ENCODE measurements around the gene KRTAP10-10. TPM values are rescaled to one million over a fixed set of nuclear protein-coding genes. Genes with fewer than 3 reads are reported as not detected.
A peak's percentile ranks its signal among the peaks of the same experiment; 100 is the strongest.
"Not testable (repeated sequence)": the region's sequence is repeated elsewhere in the genome, so short reads cannot be mapped to it uniquely, and the experiment has no call there.

The KRTAP10-10 gene
- total RNA-seq, 1 donor from 2014 or later = not detected

GRCh38 chr21:44639331-44639655 is 2.1 kb downstream of the KRTAP10-10 start:
- Mint-ChIP-seq H3K9me3 (peaks cover 33% of the 10 kb centered on the region), H3K36me3 (no peaks in the 10 kb centered on the region), H3K4me1 (no peaks in the 10 kb centered on the region), H3K27me3 (ENCODE audit: low read depth) (peaks cover 2% of the 10 kb centered on the region), H3K27ac (no peak overlapping the region), H3K4me3 (no peak overlapping the region)
- peak in 1 of 2 experiments; percentile 31 for DNase-seq (ENCODE audit: low spot score in 2 of 2, unreplicated experiment in 2 of 2)
- TF ChIP-seq CTCF (IDR thresholded peaks at IDR 0.05; ENCODE audit: unreplicated experiment) = no peak

- Mint-ChIP-seq H3K27me3 (ENCODE audit: low read depth) (peaks cover 2% of the 10 kb centered on the region), H3K4me3 (no peak overlapping the region), H3K27ac (no peak overlapping the region), H3K36me3 (no peaks in the 10 kb centered on the region), H3K9me3 (peaks cover 37% of the 10 kb centered on the region), H3K4me1 (no peaks in the 10 kb centered on the region)
- TF ChIP-seq CTCF (IDR thresholded peaks at IDR 0.05; ENCODE audit: unreplicated experiment) = no peak
- DNase-seq (ENCODE audit: low spot score in 2 of 2, unreplicated experiment in 2 of 2) = peak in 1 of 2 experiments; percentile 5
Measured at GRCh38 chr21:44640761-44641160, 3.6 kb downstream of the KRTAP10-10 start.

GRCh38 chr21:44643741-44644310 is 6.7 kb downstream of the KRTAP10-10 start:
- Mint-ChIP-seq H3K27me3 (ENCODE audit: low read depth) (peaks cover 10% of the 10 kb centered on the region), H3K9me3 (peaks cover 37% of the 10 kb centered on the region), H3K4me1 (peaks cover 3% of the 10 kb centered on the region), H3K4me3 (no peak overlapping the region), H3K27ac (no peak overlapping the region), H3K36me3 (no peaks in the 10 kb centered on the region)
- DNase-seq (ENCODE audit: low spot score in 2 of 2, unreplicated experiment in 2 of 2) = peak in 1 of 2 experiments; percentile 16
- no peak for TF ChIP-seq CTCF (IDR thresholded peaks at IDR 0.05; ENCODE audit: unreplicated experiment)

- no peak for TF ChIP-seq CTCF (IDR thresholded peaks at IDR 0.05; ENCODE audit: unreplicated experiment)
- Mint-ChIP-seq H3K4me1 (peaks cover 3% of the 10 kb centered on the region), H3K27me3 (ENCODE audit: low read depth) (peaks cover 10% of the 10 kb centered on the region), H3K27ac (no peak overlapping the region), H3K9me3 (peaks cover 37% of the 10 kb centered on the region), H3K4me3 (no peak overlapping the region), H3K36me3 (no peaks in the 10 kb centered on the region)
- DNase-seq (ENCODE audit: low spot score in 2 of 2, unreplicated experiment in 2 of 2) = no peak
Measured at GRCh38 chr21:44644878-44645277, 7.7 kb downstream of the KRTAP10-10 start.

- peak in 1 of 2 experiments; percentile 21 for DNase-seq (ENCODE audit: low spot score in 2 of 2, unreplicated experiment in 2 of 2)
- H3K36me3 Mint-ChIP-seq; H3K27me3 Mint-ChIP-seq (ENCODE audit: low read depth); H3K4me3 Mint-ChIP-seq; H3K4me1 Mint-ChIP-seq; H3K27ac Mint-ChIP-seq: not testable (repeated sequence)
- peaks cover 30% of the 10 kb centered on the region for H3K9me3 Mint-ChIP-seq
Measured at GRCh38 chr21:44646366-44647221, 9.4 kb downstream of the KRTAP10-10 start, which contains the start of gene KRTAP10-11. Gene KRTAP10-11 (plus strand): TSS chr21:44646414. CDS start chr21:44646459, 45 bp downstream.

GRCh38 chr21:44647222-44647552 is 10.0 kb downstream of the KRTAP10-10 start:
- peaks cover 8% of the 10 kb centered on the region for H3K27me3 Mint-ChIP-seq (ENCODE audit: low read depth)
- no peak overlapping the region for H3K27ac Mint-ChIP-seq
- TF ChIP-seq CTCF (IDR thresholded peaks at IDR 0.05; ENCODE audit: unreplicated experiment) = no peak
- peaks cover 27% of the 10 kb centered on the region for H3K9me3 Mint-ChIP-seq
- peaks cover 3% of the 10 kb centered on the region for H3K4me1 Mint-ChIP-seq
- DNase-seq (ENCODE audit: low spot score in 2 of 2, unreplicated experiment in 2 of 2) = peak in 1 of 2 experiments; percentile 33
- H3K36me3 Mint-ChIP-seq = no peaks in the 10 kb centered on the region
- no peak overlapping the region for H3K4me3 Mint-ChIP-seq
